Prostate gland (tissue), 2 donors: ENCODE measurements around the gene FURIN. TPM values are rescaled to one million over a fixed set of nuclear protein-coding genes. Genes with fewer than 3 reads are reported as not detected.
A peak's percentile ranks its signal among the peaks of the same experiment; 100 is the strongest.

ENCODE experiments used
- DNase-seq: peaks from one replicate; pipeline ENCODE4 v3.0.0-alpha.2; 2019; ENCODE audit warnings: low spot score
- H3K27ac ChIP-seq, 2 donors: fragments of 200-600 bp; sonication (generic); 2 replicates each; pipeline ENCODE4 v1.5.1; 2017 to 2019
- H3K27me3 ChIP-seq: fragments of 200-600 bp; sonication (generic); replicated peaks from 2 replicates; pipeline ENCODE4 v1.5.1; 2019; ENCODE audit not compliant: insufficient read depth
- H3K36me3 ChIP-seq, 2 donors: fragments of 200-600 bp; sonication (generic); 1 replicate in 1 of 2; 2 replicates in 1 of 2; pipeline versions ENCODE4 v1.5.1 to v1.8.1; 2017 to 2019
- H3K4me1 ChIP-seq: fragments of 200-600 bp; sonication (generic); replicated peaks from 2 replicates; pipeline ENCODE4 v1.5.1; 2019
- H3K4me3 ChIP-seq, 2 donors: fragments of 200-600 bp; sonication (generic); 2 replicates each; pipeline ENCODE4 v1.5.1; 2017 to 2019
- H3K9me3 ChIP-seq: fragments of 200-600 bp; sonication (generic); 2 replicates; pipeline ENCODE4 v1.5.1; 2017
- CTCF ChIP-seq, 4 experiments: fragments of 200-600 bp in 2 of 4; fragments of 450-650 bp in 2 of 4; sonication (generic) in 2 of 4; IDR thresholded peaks; 1 replicate in 3 of 4; 2 replicates in 1 of 4; pipeline ENCODE4 v1.5.1; 2016 to 2019; ENCODE audit warnings: antibody characterized with exemption in 4 of 4, mild to moderate bottlenecking in 2 of 4, moderate library complexity in 2 of 4
- POLR2A ChIP-seq: fragments of 450-650 bp; IDR thresholded peaks from one replicate; pipeline ENCODE4 v1.6.1; 2016; ENCODE audit warnings: antibody characterized with exemption, mild to moderate bottlenecking
- POLR2AphosphoS5 ChIP-seq: sonication (generic); formaldehyde crosslinking; IDR thresholded peaks from one replicate; pipeline ENCODE4 v1.6.1; 2017; ENCODE audit warnings: antibody characterized with exemption
- WGBS: methylation state at CpG from one replicate; pipeline ENCODE4 v1.1.5; 2018; 5-methylcytosine and 5-hydroxymethylcytosine counted together
- intact Hi-C: fragments of 100-400 bp; cut with DNase I; formaldehyde crosslinking; loops from one replicate; pipeline ENCODE4 v1.14.2; 2022
- total RNA-seq, 2 donors: library from RNA; depleted of rRNA; stranded (reverse); fragments of >200 nt; gene quantifications; one replicate each; pipeline ENCODE4 v1.1.0, GENCODE V29; 2016

Gene FURIN
- total RNA-seq, 2 donors from 2014 or later: 92.8 to 154 TPM

- no peak for TF ChIP-seq POLR2AphosphoS5
- no peak for TF ChIP-seq POLR2A
- no peak for TF ChIP-seq CTCF (IDR thresholded peaks at IDR 0.05)
- intact Hi-C loops: no loop called here
- DNase-seq: no peak
- H3K36me3 ChIP-seq: no peaks in the 10 kb centered on the region
- peaks cover 5% of the 10 kb centered on the region for H3K4me1 ChIP-seq
- H3K4me3 ChIP-seq: no peak overlapping the region
- H3K27me3 ChIP-seq: no peaks in the 10 kb centered on the region
- no peaks in the 10 kb centered on the region for H3K9me3 ChIP-seq
- no peak overlapping the region for H3K27ac ChIP-seq
- 89% methylated on average over 9 of the region's 10 CpGs for WGBS
These were observed 3.9 kb upstream of the FURIN start for GRCh38 chr15:90864507-90864906.

GRCh38 chr15:90865702-90866101, 2.7 kb upstream of the FURIN start:
- TF ChIP-seq CTCF (IDR thresholded peaks at IDR 0.05) (no peak), POLR2A (no peak)
- intact Hi-C loops: no loop called here
- no peaks in the 10 kb centered on the region for H3K36me3 ChIP-seq
- H3K4me3 ChIP-seq: no peak overlapping the region
- WGBS: 88% methylated on average over 4 of the region's 4 CpGs
- H3K4me1 ChIP-seq: no peaks in the 10 kb centered on the region
- no peak for DNase-seq
- H3K27me3 ChIP-seq: no peaks in the 10 kb centered on the region
- H3K9me3 ChIP-seq: no peaks in the 10 kb centered on the region
- peak overlapping the region in 1 of 2 donors; percentile 50 for H3K27ac ChIP-seq

- Histone ChIP-seq H3K4me3 (no peak overlapping the region), H3K4me1 (no peaks in the 10 kb centered on the region), H3K27me3 (no peaks in the 10 kb centered on the region), H3K27ac (peak overlapping the region; percentile 36 to 50), H3K36me3 (no peaks in the 10 kb centered on the region), H3K9me3 (no peaks in the 10 kb centered on the region)
- intact Hi-C loops: no loop called here
- no peak for TF ChIP-seq POLR2A
- TF ChIP-seq POLR2AphosphoS5: peak; percentile 40
- TF ChIP-seq CTCF (IDR thresholded peaks at IDR 0.05): no peak
- no peak for DNase-seq
- 42% methylated on average over 16 of the region's 16 CpGs for WGBS
These were observed 2.1 kb upstream of the FURIN start for GRCh38 chr15:90866161-90866715.

GRCh38 chr15:90866800-90867199, 1.6 kb upstream of the FURIN start:
- H3K36me3 ChIP-seq: no peaks in the 10 kb centered on the region
- no peaks in the 10 kb centered on the region for H3K4me1 ChIP-seq
- H3K27me3 ChIP-seq: no peaks in the 10 kb centered on the region
- H3K4me3 ChIP-seq: no peak overlapping the region
- WGBS: 81% methylated on average over 3 of the region's 3 CpGs
- H3K27ac ChIP-seq: peak overlapping the region; percentile 36 to 50
- no peaks in the 10 kb centered on the region for H3K9me3 ChIP-seq
- no peak for DNase-seq
- no peak for TF ChIP-seq POLR2A
- TF ChIP-seq CTCF (IDR thresholded peaks at IDR 0.05): no peak
- no peak for TF ChIP-seq POLR2AphosphoS5
- intact Hi-C loops: no loop called here

- no peak for TF ChIP-seq POLR2A
- no peak for TF ChIP-seq POLR2AphosphoS5
- TF ChIP-seq CTCF (IDR thresholded peaks at IDR 0.05): no peak
- peak overlapping the region in 1 of 2 donors; percentile 3 for H3K4me3 ChIP-seq
- H3K36me3 ChIP-seq: no peaks in the 10 kb centered on the region
- intact Hi-C loops: no loop called here
- DNase-seq: no peak
- H3K27me3 ChIP-seq: no peaks in the 10 kb centered on the region
- peaks cover 15% of the 10 kb centered on the region for H3K4me1 ChIP-seq
- peak overlapping the region; percentile 93 to 94 for H3K27ac ChIP-seq
- no peaks in the 10 kb centered on the region for H3K9me3 ChIP-seq
These were observed 753 bp downstream of the FURIN start for GRCh38 chr15:90869140-90869541.
